HG03439 (cell line): ENCODE data around the gene TCEA3.
"Not testable (repeated sequence)": the region's sequence is repeated elsewhere in the genome, so short reads cannot be mapped to it uniquely, and the experiment has no call there.

Experiments used
- ATAC-seq: cut with Tn5 transposase; IDR thresholded peaks from one replicate; pipeline ENCODE4 v1.9.1; 2021; ENCODE audit warnings: mild to moderate bottlenecking, moderate library complexity; ENCODE audit not compliant: unreplicated experiment

Gene TCEA3

DNA sequence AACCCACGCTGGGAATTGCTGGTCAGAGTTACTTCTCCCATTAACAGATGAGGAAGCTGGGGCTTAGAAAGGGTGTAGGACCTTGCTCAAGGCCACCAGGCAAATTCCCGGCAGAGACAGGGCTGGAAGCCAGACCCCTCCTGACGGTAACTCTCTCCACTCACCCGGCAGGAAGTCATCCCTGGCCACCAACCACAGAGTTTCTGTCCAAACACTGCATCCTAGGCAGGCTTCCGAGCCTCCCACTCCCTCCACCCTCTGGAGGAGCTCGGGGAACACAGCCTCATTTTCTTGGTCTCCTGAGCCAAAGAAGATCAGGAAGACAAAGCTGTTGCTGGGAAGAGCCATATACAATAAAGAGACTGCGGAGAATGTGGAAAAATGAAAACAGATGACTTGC, 29.9 kb downstream of the TCEA3 start:
- no peak for ATAC-seq

DNA sequence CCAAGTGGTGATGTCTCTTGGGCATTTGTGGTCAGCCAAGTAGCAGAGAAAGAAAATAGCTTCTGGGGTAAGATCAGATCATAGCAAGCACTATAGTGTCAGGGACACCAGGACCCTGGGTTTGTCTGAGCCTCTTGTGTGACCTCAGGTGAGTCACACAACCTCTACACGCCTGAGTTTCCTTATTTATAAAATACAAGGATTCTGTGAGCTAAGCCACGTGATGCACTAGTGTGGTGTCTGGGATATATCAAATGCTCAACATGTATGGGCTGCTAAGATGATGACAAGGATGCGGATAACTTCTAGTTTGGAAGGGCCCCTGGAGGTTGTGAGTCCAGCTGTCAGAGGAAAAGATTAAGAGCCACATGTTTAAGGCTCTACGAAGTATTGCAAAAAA, 30.4 kb downstream of the TCEA3 start:
- no peak for ATAC-seq

DNA sequence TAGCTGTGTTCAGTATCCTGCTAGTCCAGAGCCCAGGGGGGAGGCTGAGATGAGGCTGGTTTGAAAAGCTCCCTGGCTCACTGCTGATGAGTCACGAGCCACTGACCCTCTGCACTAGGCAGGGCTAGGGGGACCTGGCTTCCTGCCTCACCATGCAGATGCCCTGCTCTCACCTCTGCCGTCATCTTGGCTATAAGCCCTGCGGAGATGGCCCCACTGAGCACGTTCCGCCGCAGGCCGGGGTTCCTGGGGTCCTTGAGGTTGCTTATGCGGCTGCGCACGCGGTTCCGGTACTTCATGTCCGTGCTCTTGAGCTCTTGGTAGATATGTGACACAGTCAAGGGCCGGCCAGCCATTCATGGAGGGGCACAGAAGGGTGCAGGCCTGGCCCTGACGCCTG, 30.8 kb downstream of the TCEA3 start:
- no peak for ATAC-seq

DNA sequence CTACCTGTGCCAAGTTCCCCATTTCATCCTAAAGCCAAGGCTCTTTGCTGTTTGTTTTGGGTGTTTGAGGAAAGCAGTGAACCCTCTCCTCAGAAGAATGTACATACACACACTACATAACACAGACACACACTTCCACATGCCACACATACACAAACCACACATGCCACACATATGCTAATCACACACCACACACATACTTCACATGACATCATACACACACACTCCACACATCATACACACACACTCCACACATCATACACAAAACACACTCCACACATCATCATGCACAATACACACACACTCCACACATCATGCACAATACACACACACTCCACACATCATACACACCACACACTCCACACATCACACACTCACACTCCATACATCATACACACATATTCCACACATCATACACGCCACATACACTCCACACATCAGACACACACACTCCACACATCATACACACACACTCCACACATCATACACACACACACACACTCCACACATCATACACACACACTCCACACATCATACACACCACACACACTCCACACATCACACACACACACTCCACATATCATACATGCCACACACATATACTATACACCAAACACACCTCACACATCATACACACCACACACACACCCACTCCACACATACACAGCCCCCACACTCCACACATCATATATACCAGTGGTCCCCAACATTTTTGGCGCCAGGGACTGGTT, 32.3 kb downstream of the TCEA3 start:
- ATAC-seq, result no peak

DNA sequence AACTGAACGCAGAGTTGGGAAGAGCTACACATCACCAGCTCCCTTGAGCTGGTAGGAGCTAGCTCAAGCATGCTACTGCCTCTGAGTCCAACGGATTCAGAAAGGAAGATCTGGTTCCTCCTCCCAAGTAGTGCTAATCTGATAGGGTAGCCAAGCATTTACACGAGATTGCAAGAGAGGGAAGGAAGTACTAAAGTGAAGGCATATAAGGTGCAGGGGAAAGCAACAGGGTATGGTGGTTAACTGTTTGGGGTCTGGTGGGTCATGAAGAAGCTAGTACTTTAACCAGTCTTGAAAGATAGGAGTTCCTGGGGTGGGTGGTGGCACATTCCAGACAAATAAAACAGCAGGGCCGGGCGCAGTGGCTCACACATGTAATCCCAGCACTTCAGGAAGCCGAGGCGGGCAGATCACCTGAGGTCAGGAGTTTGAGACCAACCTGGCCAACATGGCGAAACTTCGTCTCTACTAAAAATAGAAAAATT, 34.7 kb downstream of the TCEA3 start:
- ATAC-seq, result no peak

DNA sequence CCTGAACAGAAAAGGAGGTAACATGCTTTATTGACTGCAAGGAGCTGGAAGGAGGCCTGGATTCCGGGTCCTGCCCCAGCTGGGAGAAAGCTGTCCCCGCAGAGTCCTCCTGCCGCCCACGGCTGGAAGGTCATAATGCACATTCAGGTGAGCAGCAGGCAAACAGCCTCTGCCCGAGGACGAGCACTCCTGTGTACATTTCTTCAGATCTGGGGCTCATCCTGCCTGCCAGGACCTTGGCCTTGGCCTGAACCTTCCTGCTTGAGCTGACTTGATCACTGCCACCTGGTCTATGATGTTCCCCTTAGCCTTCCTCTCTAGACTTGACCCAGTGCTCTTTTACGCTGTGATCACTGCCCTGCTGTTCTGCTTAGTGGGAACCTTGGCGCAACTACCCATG, 37.1 kb downstream of the TCEA3 start:
- no peak for ATAC-seq

DNA sequence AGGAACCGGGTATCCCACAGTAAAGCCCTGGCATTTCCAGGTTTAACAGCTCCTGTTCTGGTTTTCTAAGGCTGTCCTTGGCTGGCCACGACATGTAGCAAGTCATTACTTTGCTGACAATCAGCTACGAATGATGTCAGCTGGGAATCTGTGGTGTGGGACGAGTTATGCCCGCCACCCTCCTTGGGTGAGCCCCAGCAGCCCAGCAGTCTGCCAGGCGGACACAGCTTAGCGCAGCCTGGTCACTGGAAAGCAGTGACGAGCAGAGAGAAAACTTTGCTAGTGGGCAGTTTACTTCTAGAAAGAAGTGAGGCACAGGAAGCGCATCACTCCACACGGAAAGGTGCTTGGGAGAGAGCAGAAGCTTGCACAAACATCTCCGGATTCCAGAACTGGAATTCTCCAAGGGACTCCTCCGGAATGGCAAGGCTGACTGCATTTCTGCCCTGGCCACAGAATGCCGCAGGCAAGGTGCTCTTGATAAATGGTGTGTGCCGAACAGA, 39.4 kb downstream of the TCEA3 start:
- ATAC-seq, result no peak

DNA sequence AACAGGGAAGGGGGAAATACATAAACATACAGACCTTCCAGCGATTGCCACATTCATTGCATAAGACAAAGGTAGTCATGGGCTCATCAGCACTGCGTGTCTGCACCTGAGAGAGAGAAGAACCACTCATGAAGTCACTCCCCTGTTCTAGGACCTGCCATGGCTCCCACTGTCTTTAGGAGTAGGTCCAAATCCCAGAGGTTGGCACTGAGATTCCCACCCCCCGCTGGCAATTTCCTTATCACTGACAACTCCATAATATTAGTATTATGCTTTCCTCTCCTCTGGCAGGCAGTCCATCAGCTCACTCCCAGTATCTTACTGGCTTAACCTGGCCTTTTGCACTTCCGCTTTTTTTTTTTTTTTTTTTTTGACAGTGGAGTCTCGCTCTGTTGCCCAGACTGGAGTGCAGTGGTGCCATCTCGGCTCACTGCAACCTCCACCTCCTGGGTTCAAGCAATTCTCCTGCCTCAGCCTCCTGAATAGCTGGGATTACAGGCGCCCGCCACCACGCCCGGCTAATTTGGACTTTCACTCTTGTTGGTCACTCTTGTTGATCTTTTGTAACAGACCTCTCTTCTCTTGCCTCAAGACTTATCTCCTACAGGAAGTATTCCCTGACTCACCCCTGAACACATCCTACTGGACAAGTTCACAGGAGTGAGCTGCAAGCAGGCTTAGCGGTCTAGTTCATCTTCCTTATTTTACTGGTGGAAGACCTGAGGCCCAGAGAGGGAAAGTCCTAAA, 40.1 kb downstream of the TCEA3 start:
- ATAC-seq, result no peak

DNA sequence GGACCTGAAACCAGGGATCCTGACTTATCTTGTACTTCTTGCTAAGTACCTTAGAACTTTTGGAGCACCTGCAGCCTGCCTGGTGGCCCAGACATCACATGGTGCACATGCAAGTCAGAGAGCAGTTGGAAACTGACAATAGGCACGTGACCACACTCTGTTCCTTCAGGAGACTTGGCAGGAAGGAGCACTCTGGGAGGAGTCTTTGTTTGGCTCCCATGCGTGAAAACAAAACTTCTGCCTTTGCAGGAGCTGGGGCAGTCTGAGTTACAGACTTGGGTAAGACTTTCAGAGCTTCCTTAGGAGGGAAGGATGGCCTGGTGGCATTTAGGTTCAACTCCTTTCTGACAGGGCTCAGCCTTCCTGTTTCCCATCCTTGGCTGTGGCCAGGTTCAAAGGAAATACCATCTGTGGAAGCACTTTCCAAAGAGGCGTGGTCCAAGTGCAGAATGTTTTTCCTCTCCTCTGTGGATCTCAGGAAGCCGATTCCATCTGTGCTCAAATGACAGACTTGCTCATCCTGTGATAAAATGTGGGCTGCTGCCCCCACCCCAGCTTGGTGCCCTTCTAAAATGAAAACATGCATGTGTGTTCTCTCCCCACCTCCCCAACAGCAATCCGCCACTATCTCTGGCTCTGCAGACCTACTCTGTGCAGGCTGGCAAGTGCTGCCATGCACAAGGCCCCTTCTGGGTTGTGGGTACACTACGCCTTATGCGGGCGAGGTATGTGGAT, 40.8 kb downstream of the TCEA3 start:
- ATAC-seq, result no peak

DNA sequence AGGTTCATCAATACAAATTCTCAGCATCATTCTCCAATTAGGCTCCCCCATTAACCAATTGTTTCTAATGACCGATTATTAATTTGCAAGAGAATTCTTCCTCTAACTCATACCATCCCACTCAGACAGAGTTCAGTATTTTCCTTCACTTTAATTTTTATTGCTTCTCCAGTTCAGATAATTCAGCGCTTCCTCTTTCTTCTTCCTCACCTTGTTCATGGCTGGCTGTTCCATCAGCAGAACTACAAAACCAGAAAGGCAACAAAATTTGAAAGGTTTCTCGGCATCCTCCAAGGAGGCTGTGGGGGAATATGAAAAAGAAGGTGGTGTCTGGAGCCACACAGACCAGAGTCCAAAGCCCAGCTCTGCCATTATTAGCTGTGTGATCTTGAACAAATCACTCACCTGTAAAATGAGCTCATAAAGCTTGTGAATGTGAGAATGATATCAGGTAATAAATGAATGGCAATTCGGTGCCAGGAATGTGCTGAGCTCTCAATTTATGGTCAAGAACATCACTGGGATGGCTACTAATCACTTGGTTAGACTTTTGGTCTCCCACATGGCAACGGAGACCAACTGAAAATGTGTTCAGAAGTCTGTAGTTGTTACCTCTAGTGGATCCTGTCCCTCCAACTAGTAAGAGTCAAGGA, 43.2 kb downstream of the TCEA3 start:
- ATAC-seq, result no peak

DNA sequence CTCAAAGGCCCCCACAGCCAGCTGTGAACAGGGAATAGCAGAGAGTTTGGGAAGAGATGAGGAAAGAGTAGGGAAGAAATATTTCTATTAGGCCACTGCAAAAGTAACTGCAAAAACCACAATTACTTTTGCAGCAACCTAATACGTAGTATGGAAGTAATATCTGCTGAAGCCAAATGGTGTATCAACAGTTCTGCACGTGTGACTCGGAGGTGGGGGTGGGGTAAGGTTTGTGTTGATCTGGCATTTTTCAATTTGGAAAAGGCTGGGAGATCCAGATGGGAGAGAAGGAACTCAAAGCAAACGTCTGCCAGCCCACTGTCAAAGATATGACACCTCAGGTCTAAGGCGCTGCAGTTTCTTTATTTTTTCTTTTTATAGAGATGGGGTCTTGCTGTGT, 43.8 kb downstream of the TCEA3 start:
- no peak for ATAC-seq

DNA sequence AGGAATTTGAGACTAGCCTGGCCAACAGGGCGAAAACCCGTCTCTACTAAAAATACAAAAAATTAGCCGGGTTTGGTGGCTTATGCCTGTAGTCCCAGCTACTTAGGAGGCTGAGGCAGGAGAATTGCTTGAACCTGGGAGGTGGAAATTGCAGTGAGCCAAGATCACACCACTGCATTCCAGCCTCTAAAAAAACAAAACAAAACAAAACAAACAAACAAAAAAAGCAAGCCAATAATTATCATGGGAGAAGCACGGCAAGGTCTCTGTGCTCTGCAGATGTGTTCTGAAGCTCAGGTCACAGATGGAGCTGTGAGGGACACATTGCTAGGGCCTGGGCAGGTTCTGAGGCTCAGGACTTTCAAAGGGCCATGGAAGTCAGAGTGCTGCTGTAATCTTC, 44.3 kb downstream of the TCEA3 start:
- ATAC-seq, result not testable (repeated sequence)

DNA sequence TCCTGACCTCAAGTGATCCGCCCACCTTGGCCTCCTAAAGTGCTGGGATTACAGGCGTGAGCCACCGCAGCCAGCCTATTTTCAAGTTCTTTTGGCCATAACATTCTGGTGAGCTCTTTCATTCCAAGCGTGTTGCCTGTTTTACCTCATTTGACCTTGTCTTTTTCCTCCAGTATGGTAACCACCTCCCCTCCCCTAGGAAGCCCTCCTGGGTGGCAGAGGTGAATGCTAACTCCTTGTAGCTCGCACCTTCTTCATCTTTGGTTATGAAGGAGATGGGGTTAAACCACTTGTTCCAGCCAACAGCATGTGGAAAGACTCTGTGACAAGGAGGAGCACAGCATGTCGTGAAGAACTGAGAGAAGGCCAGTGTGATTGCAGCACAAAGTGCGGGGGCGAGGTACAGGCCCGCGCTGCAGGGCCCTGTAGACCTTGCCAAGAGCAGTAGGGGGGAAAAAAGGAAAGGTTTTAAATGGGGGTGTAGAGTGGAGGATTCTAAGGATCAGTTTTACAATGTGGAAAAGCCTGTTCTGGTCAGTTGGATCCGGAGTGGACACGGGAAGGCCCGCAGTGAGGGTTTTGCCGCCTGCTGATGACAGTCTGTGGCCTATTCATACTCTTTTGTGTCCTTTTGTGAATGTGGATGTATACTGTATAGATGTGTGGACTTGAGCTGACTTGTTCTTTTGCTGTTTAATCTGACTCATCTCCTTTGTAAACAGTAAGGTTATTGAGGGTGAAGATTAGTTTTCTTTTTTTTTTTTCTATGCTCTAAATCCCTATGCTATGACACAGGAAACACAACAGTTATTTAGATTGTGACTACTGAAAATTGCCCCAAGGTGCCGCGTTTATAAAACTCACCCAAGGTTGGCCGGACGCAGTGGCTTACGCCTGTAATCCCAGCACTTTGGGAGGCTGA, 47.4 kb downstream of the TCEA3 start:
- no peak for ATAC-seq

DNA sequence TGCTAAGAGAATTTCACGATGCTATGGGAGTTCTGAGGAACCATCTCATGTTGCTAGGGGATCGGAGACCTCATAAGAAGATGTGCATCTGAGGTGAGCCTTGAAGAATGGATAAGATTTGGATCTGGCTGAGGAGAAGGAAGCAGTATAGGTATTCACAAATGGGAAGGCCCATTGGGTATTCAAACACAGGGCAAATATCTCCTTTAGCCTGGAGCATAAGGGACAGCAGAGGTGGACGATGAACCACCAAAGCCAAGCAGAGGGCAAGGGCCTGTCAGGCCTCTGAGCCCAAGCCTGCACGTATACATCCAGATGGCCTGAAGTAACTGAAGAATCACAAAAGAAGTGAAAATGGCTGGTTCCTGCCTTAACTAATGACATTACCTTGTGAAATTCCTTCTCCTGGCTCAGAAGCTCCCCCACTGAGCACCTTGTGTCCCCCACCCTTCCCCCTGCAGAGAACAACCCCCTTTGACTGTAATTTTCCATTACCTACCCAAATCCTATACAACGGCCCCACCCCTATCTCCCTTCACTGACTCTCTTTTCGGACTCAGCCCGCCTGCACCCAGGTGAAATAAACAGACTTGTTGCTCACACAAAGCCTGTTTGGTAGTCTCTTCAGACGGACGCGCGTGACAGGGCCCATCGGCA, 50.3 kb downstream of the TCEA3 start:
- ATAC-seq, result not testable (repeated sequence)

DNA sequence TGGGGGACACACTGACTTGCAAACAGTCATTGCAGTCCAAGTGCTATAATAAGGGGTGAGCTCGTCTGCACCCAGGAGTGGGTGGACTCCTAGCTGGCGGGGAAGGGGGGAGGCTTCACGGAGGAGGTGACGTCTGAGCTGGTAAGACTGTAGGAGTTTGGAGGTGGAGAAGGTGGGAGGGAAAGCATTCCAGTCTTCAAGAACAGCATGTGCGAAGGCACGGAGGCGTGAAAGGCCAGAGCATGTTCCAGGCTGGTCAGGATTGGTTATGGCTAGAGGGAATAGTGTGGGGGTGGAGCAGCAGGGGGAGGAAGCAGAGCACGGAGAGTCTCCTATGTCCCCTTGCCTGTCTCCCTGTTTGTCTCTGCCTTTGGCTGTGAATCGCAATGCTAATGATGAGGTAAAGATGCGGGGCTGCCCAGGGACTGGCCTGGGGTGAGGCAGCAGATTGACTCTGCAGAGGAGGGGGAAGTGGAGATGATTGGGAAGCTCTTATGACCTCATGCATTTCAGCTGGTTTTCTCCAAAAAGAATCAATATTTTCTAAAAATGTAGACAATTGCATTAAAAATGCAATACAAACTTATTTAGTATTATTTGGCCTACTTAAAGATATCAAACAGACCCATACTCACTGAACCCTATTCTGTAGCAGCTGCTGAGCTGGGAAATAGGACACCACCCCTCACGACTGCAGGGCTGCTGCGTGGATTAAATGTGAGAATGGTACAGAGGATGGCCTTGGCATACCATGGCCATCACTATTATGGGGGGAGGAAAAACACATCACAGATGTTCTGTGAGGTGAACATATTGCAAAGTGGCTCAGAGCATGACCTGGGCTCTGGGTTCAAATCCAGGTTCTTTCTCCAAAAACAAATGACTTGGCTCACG, 52.3 kb downstream of the TCEA3 start:
- no peak for ATAC-seq

DNA sequence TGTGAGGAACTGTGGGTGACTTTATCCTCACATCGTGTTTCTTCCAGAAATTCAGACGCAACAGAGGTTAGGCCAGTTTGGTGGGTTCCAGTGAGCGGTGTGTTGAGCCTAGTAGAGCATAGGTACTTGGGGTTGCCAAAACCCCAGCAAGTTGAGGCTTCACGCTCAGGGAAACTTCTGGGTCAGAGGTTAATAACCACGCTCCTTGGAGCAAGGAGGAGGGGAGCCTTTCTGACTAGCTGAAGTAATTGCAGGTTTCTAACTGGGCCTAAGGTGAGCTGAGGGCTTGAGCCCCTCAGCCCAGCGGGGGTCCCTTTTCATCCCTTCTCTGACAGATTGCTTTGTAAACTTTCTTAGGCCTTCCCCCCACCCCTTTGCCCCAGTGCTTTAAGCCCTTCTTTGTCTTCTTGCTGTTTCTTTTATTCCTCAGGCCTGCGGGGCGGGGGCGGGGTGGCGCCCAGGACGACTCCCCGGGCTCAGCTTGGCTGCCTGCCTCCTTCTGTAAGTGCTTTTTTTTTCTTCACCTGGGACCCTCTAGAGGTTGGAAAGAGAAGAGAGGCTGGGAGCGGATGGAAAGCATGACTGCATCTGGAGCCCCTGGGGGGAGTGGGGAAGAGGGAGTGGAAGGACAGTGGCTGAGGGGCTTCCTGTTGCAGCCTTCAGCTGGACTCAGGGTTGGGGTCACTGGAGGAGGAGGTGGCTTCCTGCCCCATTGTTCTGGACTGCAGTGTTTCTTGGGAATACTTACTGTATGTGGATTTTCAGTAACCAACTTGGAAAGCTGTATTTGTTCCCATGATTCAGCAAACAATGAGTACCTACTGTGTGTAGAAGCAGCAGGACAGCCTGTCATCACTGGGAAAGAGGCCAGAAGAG, 53.6 kb downstream of the TCEA3 start:
- no peak for ATAC-seq

DNA sequence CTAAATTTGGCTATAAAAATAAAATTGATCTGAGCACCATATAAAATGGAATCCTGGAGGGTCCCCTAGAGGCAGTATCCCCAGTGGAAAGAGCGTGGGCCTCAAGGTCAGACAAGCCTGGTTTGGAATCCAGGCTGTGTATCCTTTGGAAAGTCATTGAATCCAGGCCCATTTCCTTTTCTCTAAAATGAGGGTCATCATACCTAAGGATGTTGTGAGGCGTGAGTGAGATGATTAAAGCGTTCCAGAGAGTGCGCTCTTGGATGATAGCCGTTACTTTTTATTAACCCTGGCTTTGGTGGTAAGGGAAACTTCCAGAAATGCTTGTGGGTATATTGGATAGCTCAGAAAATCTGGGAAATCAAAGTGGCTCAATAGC, 54.2 kb downstream of the TCEA3 start:
- ATAC-seq, result no peak
